ENCODE measurements around the gene FAM171A1. TPM values are rescaled to one million over a fixed set of nuclear protein-coding genes. Genes with fewer than 3 reads are reported as not detected.
A peak's percentile ranks its signal among the peaks of the same experiment; 100 is the strongest.

The FAM171A1 gene
- total RNA-seq = 1 to 10 TPM; 4.3 to 9.7 (median 6.4) TPM
- polyA plus RNA-seq = 10 to 100 TPM in 1 of 3 donors, 1 to 10 TPM in 2; 6.7 to 29.0 (median 7.2) TPM

DNA sequence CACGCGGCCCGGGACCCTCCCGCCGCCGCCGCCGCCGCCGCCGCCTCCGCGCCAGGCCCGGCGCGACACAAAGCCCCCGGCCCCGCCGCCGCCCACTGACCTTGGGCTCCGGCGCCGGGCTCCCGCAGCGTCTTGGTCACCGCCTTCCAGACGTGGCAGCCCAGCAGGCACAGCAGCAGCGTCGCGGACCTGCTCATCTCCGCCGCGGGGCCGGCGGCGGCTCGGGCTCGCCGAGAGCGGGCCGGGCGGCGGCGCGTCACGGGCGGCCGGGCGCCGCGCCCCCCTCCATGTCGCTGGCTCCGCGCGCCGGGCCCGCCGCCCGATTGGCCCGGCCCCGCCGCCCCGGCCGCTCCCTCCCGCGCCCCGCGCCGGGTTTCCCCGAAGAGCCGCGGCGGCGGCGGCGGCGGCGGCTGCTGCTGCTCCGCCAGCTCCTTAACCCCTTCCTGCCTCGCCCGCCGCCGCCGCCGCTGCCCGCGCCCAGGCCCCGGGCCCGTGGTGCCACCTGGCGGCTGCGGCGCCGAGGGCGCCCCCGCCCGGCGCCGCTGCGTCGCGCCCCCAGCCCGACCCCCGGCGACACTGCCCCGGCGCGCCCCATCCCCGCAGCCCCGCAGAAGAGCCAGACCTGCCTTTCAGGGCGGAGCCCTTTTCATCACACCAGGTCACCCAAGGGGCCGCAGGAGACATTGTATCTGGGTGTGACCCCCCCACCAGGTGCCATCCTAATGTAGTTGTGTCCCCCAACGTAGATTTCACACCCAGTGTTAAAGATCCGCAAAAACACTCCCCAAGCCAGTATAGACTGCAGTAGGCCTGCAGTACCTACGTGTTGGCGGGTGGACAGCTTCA, at the start of gene FAM171A1:
TSS of gene FAM171A1 (minus strand) at position 434 of the 846 bp plus-strand sequence. CDS start at position 197, 237 bp downstream.
- H3K36me3 ChIP-seq = no peaks in the 10 kb centered on the region
- peak within 1 kb of the TSS; percentile 39 to 77 (median 74) for H3K27ac ChIP-seq
- peak; percentile 73 for DNase-seq
- 1 to 2% methylated on average over 115 of the region's 115 CpGs for WGBS, 2 donors
- peak within 1 kb of the TSS; percentile 55 to 86 (median 78) for H3K4me3 ChIP-seq
- TF ChIP-seq POLR2A (IDR thresholded peaks at IDR 0.05) (no peak), EP300 (IDR thresholded peaks at IDR 0.05) (no peak), POLR2AphosphoS5 (IDR thresholded peaks at IDR 0.05) (no peak)
- TF ChIP-seq, protein P1, sequence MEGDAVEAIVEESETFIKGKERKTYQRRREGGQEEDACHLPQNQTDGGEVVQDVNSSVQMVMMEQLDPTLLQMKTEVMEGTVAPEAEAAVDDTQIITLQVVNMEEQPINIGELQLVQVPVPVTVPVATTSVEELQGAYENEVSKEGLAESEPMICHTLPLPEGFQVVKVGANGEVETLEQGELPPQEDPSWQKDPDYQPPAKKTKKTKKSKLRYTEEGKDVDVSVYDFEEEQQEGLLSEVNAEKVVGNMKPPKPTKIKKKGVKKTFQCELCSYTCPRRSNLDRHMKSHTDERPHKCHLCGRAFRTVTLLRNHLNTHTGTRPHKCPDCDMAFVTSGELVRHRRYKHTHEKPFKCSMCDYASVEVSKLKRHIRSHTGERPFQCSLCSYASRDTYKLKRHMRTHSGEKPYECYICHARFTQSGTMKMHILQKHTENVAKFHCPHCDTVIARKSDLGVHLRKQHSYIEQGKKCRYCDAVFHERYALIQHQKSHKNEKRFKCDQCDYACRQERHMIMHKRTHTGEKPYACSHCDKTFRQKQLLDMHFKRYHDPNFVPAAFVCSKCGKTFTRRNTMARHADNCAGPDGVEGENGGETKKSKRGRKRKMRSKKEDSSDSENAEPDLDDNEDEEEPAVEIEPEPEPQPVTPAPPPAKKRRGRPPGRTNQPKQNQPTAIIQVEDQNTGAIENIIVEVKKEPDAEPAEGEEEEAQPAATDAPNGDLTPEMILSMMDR (IDR thresholded peaks at IDR 0.05) = no peak
- intact Hi-C loops (cut with DNase I) = loop anchor here (1.0 to 5.0 kb wide), 4 partner anchors 58 to 534 kb away; partner anchors contain the start of genes CDNF, HSPA14 and MSANTD7
- H3K4me1 ChIP-seq = peaks cover 0 to 17% (median 8%) of the 10 kb centered on the region in 4 donors
- H3K9me3 ChIP-seq = no peaks in the 10 kb centered on the region
- H3K27me3 ChIP-seq = no peaks in the 10 kb centered on the region

DNA sequence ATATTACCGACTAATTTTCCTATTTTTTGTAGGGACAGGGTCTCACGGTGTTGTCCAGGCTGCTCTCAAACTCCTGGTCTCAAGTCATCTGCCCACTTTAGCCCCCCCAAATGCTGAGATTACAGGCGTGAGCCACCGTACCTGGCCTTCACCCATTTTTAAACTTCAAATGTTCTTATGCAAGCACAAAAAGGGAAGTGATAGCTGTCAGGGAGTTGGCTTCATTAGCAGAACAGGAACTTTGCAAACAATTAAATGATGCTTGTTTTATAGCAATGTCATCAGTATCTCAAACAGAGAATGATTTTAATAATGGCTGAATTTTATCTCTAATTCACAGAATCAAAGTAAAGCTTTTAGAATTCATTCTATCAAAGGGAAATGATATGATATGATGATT, 49.8 kb upstream of the FAM171A1 start:
- no peaks in the 10 kb centered on the region for H3K4me1 ChIP-seq
- TF ChIP-seq EP300 (IDR thresholded peaks at IDR 0.05) (no peak), POLR2A (IDR thresholded peaks at IDR 0.05) (no peak), POLR2AphosphoS5 (IDR thresholded peaks at IDR 0.05) (no peak)
- TF ChIP-seq, protein P1 (IDR thresholded peaks at IDR 0.05) = no peak
- H3K36me3 ChIP-seq = no peaks in the 10 kb centered on the region
- no peak overlapping the region for H3K27ac ChIP-seq
- intact Hi-C loops (cut with DNase I) = no loop called here
- no peak overlapping the region for H3K4me3 ChIP-seq
- H3K9me3 ChIP-seq = no peaks in the 10 kb centered on the region
- no peaks in the 10 kb centered on the region for H3K27me3 ChIP-seq
- WGBS, 2 donors = 59 to 65% methylated on average over 4 of the region's 4 CpGs
- no peak for DNase-seq

DNA sequence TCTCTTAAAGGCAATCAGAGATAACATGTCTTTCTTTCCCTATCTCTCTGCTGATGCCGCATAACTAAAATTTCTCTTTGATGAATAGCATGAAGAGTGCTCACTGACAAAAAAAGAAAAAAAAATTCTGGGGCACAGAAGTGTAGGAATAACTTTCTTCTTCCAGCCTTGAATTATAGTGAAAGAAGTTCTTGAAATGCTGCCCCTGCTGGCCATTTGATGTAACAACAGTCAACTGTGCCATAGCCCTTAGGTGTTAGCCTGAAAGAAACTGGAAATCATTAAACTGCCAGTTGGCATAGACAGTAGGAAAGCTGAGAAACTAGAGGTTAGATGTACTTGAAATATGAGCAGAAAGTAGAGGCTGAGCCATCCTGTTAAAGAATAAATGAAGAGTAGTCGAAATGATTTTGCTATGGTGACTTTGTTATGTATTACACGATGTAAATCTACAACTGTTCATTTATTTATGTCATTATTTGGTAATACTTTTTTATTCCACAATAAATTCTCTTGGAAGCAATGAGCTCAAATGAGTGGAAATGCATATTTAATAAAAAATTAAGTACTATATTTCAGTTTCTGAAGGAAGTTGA, 48.3 kb upstream of the FAM171A1 start:
- 21 to 48% methylated on average over 3 of the region's 3 CpGs for WGBS, 2 donors
- Histone ChIP-seq H3K4me3 (no peak overlapping the region), H3K36me3 (no peaks in the 10 kb centered on the region), H3K27ac (no peak overlapping the region), H3K27me3 (no peaks in the 10 kb centered on the region), H3K9me3 (no peaks in the 10 kb centered on the region), H3K4me1 (no peaks in the 10 kb centered on the region)
- intact Hi-C loops (cut with DNase I) = loop anchor here (2.0 kb wide), 1 partner anchor 209 kb away; no protein-coding TSS in a partner anchor
- TF ChIP-seq POLR2AphosphoS5 (IDR thresholded peaks at IDR 0.05) (no peak), POLR2A (IDR thresholded peaks at IDR 0.05) (no peak), EP300 (IDR thresholded peaks at IDR 0.05) (no peak)
- TF ChIP-seq, protein P1 (IDR thresholded peaks at IDR 0.05) = peak; percentile 30 to 70 (median 48)
- DNase-seq = no peak

DNA sequence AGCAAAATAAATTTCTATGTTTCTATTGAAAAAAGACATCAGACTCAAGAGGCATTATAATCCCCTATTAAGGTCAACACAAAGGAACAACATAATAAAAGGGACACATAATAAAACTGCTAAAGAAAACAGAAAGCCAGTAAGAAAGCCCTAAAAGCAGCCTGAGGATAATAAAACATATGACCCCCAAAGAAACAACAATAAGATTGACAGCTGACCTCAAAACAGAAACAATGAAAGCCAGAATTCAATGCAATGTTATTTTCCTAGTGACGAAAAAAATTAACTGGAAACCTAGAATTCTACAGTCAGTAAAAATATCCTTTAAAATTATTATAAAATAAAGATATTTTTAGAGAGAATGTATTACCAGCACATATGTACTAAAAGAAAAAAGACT, 44.9 kb upstream of the FAM171A1 start:
- no peak overlapping the region for H3K4me3 ChIP-seq
- TF ChIP-seq, protein P1 (IDR thresholded peaks at IDR 0.05) = no peak
- TF ChIP-seq EP300 (IDR thresholded peaks at IDR 0.05) = no peak
- no peak for TF ChIP-seq POLR2AphosphoS5 (IDR thresholded peaks at IDR 0.05)
- TF ChIP-seq POLR2A (IDR thresholded peaks at IDR 0.05) = no peak
- no peaks in the 10 kb centered on the region for H3K27me3 ChIP-seq
- H3K27ac ChIP-seq = no peak overlapping the region
- WGBS, 2 donors = 82% methylated on average over 1 of the region's 1 CpG
- no peaks in the 10 kb centered on the region for H3K4me1 ChIP-seq
- intact Hi-C loops (cut with DNase I) = no loop called here
- no peaks in the 10 kb centered on the region for H3K9me3 ChIP-seq
- no peaks in the 10 kb centered on the region for H3K36me3 ChIP-seq
- DNase-seq = no peak
